GM23338 (cell line): ENCODE data around the gene DCN. TPM values are rescaled to one million over a fixed set of nuclear protein-coding genes. Genes with fewer than 3 reads are reported as not detected.

Experiments used
- ATAC-seq: fragments of 200-7000 bp; cut with Tn5 transposase; 3 replicates; pipeline ENCODE4 v1.9.1; 2020
- DNase-seq: peaks from one replicate; pipeline ENCODE4 v3.0.0-alpha.2; 2015; ENCODE audit warnings: low spot score
- H2AFZ ChIP-seq: fragments of 200-600 bp; sonication (generic); 2 replicates; pipeline ENCODE4 v1.8.0; 2016; ENCODE audit warnings: antibody characterized with exemption, mild to moderate bottlenecking, moderate library complexity
- H3F3A ChIP-seq: fragments of 200-600 bp; sonication (generic); replicated peaks from 2 replicates; pipeline ENCODE4 v1.8.0; 2017; ENCODE audit warnings: antibody characterized with exemption, mixed run types, low read depth
- H3K27ac ChIP-seq: fragments of 200-600 bp; sonication (generic); 2 replicates; pipeline ENCODE4 v1.6.1; 2016; ENCODE audit warnings: low read depth
- H3K27me3 ChIP-seq: fragments of 200-600 bp; sonication (generic); 2 replicates; pipeline ENCODE4 v1.8.0; 2016; ENCODE audit warnings: mild to moderate bottlenecking, mixed run types, moderate library complexity; ENCODE audit not compliant: insufficient read depth
- H3K36me3 ChIP-seq: fragments of 200-600 bp; sonication (generic); 2 replicates; pipeline ENCODE4 v1.8.0; 2016; ENCODE audit warnings: mild to moderate bottlenecking; ENCODE audit not compliant: insufficient read depth
- H3K4me1 ChIP-seq: fragments of 200-600 bp; sonication (generic); 2 replicates; pipeline ENCODE4 v1.8.0; 2016; ENCODE audit warnings: mild to moderate bottlenecking, moderate library complexity; ENCODE audit not compliant: insufficient read depth
- H3K4me2 ChIP-seq: fragments of 200-600 bp; sonication (generic); 2 replicates; pipeline ENCODE4 v1.7.1; 2017; ENCODE audit warnings: mixed run types
- H3K4me3 ChIP-seq: fragments of 200-600 bp; sonication (generic); 2 replicates; pipeline ENCODE4 v1.6.1; 2016; ENCODE audit warnings: mixed run types
- H3K79me2 ChIP-seq: fragments of 200-600 bp; sonication (generic); replicated peaks from 2 replicates; pipeline ENCODE4 v1.8.0; 2017; ENCODE audit warnings: mild to moderate bottlenecking; ENCODE audit not compliant: insufficient read depth
- H3K9me2 ChIP-seq: fragments of 200-600 bp; sonication (generic); 2 replicates; pipeline ENCODE4 v1.8.0; 2017; ENCODE audit not compliant: insufficient read depth
- H4K20me1 ChIP-seq: fragments of 200-600 bp; sonication (generic); replicated peaks from 2 replicates; pipeline ENCODE4 v1.8.0; 2017; ENCODE audit warnings: mild to moderate bottlenecking; ENCODE audit not compliant: insufficient read depth
- H3K27ac Mint-ChIP-seq: 2 replicates; pipeline ENCODE4 v1.8.0; 2020; ENCODE audit warnings: inconsistent platforms, mild to moderate bottlenecking, moderate library complexity, mixed read lengths
- H3K27me3 Mint-ChIP-seq: 3 replicates; pipeline ENCODE4 v1.8.0; 2022; ENCODE audit warnings: low read depth, mild to moderate bottlenecking, moderate library complexity, mixed read lengths, inconsistent platforms; ENCODE audit not compliant: insufficient read depth, poor library complexity
- H3K36me3 Mint-ChIP-seq: 3 replicates; pipeline ENCODE4 v1.8.0; 2021; ENCODE audit warnings: low read depth, mild to moderate bottlenecking, inconsistent platforms, moderate library complexity, mixed read lengths
- H3K4me1 Mint-ChIP-seq: 3 replicates; pipeline ENCODE4 v1.8.0; 2020; ENCODE audit warnings: mild to moderate bottlenecking, inconsistent platforms, mixed read lengths
- H3K4me3 Mint-ChIP-seq: 3 replicates; pipeline ENCODE4 v1.8.0; 2021; ENCODE audit warnings: moderate library complexity, mild to moderate bottlenecking, inconsistent platforms, mixed read lengths
- H3K9me3 Mint-ChIP-seq: 3 replicates; pipeline ENCODE4 v1.8.0; 2020; ENCODE audit warnings: moderate library complexity, mild to moderate bottlenecking, inconsistent platforms, mixed read lengths
- CREB1 ChIP-seq: fragments of 250-450 bp; sonication (Bioruptor Pico); IDR thresholded peaks from 2 replicates; pipeline ENCODE4 v1.5.0; 2020; ENCODE audit warnings: low read depth, mild to moderate bottlenecking, moderate library complexity
- CTCF ChIP-seq, 2 experiments: fragments of 200-600 bp in 1 of 2; sonication (generic) in 1 of 2; conservative IDR thresholded peaks; 2 replicates each; pipeline versions ENCODE4 v1.5.1 to v1.6.1; 2016 to 2017; ENCODE audit warnings: antibody characterized with exemption in 2 of 2, low read depth in 2 of 2, mild to moderate bottlenecking in 2 of 2, moderate library complexity in 1 of 2
- EZH2phosphoT487 ChIP-seq: fragments of 200-600 bp; sonication (generic); IDR thresholded peaks from one replicate; pipeline ENCODE4 v1.8.1; 2018; ENCODE audit warnings: antibody characterized with exemption; ENCODE audit not compliant: unreplicated experiment
- JUNB ChIP-seq: IDR thresholded peaks from one replicate; pipeline ENCODE4 v1.6.1; 2016; ENCODE audit warnings: antibody characterized with exemption; ENCODE audit not compliant: unreplicated experiment
- NANOG ChIP-seq: IDR thresholded peaks from 2 replicates; pipeline ENCODE4 v1.6.1; 2016; ENCODE audit warnings: antibody characterized with exemption, borderline replicate concordance
- POLR2AphosphoS5 ChIP-seq: IDR thresholded peaks from 2 replicates; pipeline ENCODE4 v1.6.1; 2016; ENCODE audit warnings: antibody characterized with exemption, low read depth
- ZNF114 ChIP-seq: fragments of 250-450 bp; sonication (Bioruptor Pico); IDR thresholded peaks from 2 replicates; pipeline ENCODE4 v1.5.0; 2020; ENCODE audit warnings: mild to moderate bottlenecking, moderate library complexity
- polyA plus RNA-seq: library from polyadenylated mRNA; unstranded; fragments of >200 nt; fragmentation: Nextera tagmentation; extraction: Ambion mirVana; gene quantifications from 2 replicates; pipeline ENCODE4 v1.2.1, GENCODE V29; 2016
- total RNA-seq: library from RNA; depleted of rRNA; stranded (reverse); fragments of >200 nt; shearing (Covaris generic); gene quantifications from 2 replicates; pipeline ENCODE4 v1.2.3, GENCODE V29; 2014
- TF ChIP-seq, protein P1 (sequence below): IDR thresholded peaks from one replicate; pipeline ENCODE4 v1.6.1; 2018; ENCODE audit warnings: antibody characterized with exemption; ENCODE audit not compliant: unreplicated experiment

Gene DCN
- total and polyA plus RNA-seq, 2 experiments from 2014 or later, result not detected

DNA sequence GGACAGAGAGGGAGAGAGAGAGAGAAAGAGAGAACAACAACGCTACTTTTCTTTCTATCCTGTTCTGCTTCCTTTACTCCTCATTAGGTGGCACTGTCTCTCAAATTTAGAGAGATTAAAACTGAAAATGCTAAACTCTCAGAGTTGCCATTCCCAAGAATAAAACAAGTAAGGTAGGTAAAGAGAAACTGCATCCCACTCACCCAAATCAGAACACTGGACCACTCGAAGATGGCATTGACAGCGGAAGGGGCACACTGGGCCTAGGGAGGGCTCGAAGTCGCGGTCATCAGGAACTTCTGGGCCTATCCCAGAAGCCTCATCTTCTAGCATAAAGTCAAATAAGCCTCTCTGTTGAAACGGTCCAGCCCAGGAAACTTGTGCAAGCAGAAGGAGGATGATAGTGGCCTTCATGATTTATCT lies 4.5 kb downstream of the DCN start:
- Mint-ChIP-seq H3K27ac (no peak overlapping the region), H3K4me3 (no peak overlapping the region), H3K4me1 (peaks cover 8% of the 10 kb centered on the region; the same call in 2 of the 3 replicates), H3K36me3 (no peaks in the 10 kb centered on the region), H3K9me3 (no peaks in the 10 kb centered on the region), H3K27me3 (no peaks in the 10 kb centered on the region)
- Histone ChIP-seq H3K36me3 (no peaks in the 10 kb centered on the region), H3K27me3 (no peaks in the 10 kb centered on the region), H3K79me2 (no peaks in the 10 kb centered on the region), H3F3A (no peaks in the 10 kb centered on the region), H3K9me2 (no peaks in the 10 kb centered on the region), H3K27ac (no peak overlapping the region), H3K4me2 (no peak overlapping the region), H3K4me3 (no peak overlapping the region), H4K20me1 (no peaks in the 10 kb centered on the region), H3K4me1 (no peaks in the 10 kb centered on the region), H2AFZ (no peak overlapping the region; the same call in 1 of the 2 replicates)
- ATAC-seq (peak; percentile 68), DNase-seq (peak; percentile 43)
- TF ChIP-seq NANOG (no peak), CTCF (conservative IDR thresholded peaks at IDR 0.05; ENCODE audit: low read depth in 2 of 2) (peak; percentile 56 to 67)

DNA sequence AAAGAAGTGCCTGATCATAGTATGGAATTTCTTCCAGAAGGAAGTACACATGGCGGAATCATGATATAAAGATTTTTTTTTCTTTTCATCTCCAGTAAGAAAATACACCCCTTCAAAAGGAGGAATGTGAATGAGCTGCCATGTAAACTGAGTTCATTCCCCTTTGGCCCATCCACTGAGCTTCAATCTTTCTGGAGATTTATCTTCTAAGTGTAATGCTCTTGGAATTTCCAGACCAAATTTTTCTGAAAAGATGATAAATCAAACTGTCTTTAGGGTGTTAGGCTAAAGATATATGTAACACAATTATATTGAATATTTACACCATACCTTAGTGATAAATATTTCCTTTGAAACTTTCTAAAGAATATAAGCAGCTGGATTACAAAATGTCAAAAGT lies 5.2 kb downstream of the DCN start:
- Mint-ChIP-seq H3K9me3 (no peaks in the 10 kb centered on the region), H3K27me3 (no peaks in the 10 kb centered on the region), H3K36me3 (no peaks in the 10 kb centered on the region), H3K4me3 (no peak overlapping the region), H3K27ac (no peak overlapping the region), H3K4me1 (peaks cover under 1% of the 10 kb centered on the region; the same call in 2 of the 3 replicates)
- no peak for DNase-seq
- Histone ChIP-seq H2AFZ (no peak overlapping the region), H3K27ac (no peak overlapping the region), H3K9me2 (no peaks in the 10 kb centered on the region), H3K27me3 (no peaks in the 10 kb centered on the region), H3K4me3 (no peak overlapping the region), H4K20me1 (no peaks in the 10 kb centered on the region), H3K79me2 (no peaks in the 10 kb centered on the region), H3K36me3 (no peaks in the 10 kb centered on the region), H3K4me2 (no peak overlapping the region), H3K4me1 (no peaks in the 10 kb centered on the region), H3F3A (no peaks in the 10 kb centered on the region)
- ATAC-seq, result no peak
- TF ChIP-seq CREB1 (CRISPR knock-in tag) (no peak), POLR2AphosphoS5 (no peak), CTCF (conservative IDR thresholded peaks at IDR 0.05; ENCODE audit: low read depth in 2 of 2) (no peak), EZH2phosphoT487 (no peak), NANOG (no peak), JUNB (no peak), ZNF114 (CRISPR knock-in tag) (no peak)
- TF ChIP-seq, protein P1, sequence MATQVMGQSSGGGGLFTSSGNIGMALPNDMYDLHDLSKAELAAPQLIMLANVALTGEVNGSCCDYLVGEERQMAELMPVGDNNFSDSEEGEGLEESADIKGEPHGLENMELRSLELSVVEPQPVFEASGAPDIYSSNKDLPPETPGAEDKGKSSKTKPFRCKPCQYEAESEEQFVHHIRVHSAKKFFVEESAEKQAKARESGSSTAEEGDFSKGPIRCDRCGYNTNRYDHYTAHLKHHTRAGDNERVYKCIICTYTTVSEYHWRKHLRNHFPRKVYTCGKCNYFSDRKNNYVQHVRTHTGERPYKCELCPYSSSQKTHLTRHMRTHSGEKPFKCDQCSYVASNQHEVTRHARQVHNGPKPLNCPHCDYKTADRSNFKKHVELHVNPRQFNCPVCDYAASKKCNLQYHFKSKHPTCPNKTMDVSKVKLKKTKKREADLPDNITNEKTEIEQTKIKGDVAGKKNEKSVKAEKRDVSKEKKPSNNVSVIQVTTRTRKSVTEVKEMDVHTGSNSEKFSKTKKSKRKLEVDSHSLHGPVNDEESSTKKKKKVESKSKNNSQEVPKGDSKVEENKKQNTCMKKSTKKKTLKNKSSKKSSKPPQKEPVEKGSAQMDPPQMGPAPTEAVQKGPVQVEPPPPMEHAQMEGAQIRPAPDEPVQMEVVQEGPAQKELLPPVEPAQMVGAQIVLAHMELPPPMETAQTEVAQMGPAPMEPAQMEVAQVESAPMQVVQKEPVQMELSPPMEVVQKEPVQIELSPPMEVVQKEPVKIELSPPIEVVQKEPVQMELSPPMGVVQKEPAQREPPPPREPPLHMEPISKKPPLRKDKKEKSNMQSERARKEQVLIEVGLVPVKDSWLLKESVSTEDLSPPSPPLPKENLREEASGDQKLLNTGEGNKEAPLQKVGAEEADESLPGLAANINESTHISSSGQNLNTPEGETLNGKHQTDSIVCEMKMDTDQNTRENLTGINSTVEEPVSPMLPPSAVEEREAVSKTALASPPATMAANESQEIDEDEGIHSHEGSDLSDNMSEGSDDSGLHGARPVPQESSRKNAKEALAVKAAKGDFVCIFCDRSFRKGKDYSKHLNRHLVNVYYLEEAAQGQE, result no peak
